ENCODE data around the gene ASCL2. TPM values are rescaled to one million over a fixed set of nuclear protein-coding genes. Genes with fewer than 3 reads are reported as not detected.

ASCL2 gene
- total RNA-seq, 2 experiments from 2014 or later = 0.31 to 0.40 TPM

DNA sequence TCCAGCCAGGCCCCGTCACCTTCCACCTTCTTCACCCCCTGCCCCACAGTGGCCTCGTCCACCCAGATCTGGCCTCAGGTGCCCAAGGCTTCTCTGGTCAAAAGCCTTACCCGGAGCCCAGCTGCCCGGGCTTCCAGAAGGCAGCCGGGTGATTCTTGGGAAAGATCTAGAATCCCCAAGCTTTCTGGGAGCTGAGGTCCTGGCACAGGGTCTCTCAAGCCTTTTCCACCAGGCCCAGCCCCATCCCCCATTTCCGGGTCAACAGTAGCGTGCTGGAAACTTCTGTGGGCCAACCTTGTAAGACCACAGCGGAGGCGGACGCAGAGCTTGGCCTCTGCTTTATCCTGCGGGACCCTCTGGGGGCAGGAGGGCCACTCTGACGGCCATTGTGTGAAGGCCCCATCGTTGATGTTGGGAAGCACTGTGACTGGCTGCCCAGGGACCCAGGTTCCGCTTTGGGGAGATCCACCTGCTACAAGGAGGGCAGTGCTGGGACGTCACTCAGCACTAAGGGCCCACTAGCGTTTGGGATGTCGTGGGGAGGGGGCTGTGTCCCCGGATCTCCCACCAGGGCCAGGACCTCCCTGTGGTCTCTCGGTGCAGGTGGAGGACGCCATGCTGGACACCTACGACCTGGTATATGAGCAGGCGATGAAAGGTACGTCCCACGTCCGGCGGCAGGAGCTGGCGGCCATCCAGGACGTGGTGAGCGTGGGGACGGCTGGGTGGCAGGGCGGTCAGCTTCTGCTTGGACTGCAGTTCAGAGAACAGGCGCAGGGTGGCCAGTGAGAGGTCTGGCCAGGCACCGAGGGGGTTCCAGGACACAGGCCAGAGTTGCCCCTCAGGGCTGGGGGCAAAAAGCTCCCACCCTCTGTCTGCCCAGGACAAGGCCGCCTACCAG lies 42.9 kb upstream of the ASCL2 start:
- Mint-ChIP-seq H3K27ac (no peak overlapping the region), H3K4me3 (no peak overlapping the region), H3K9me3 (no peaks in the 10 kb centered on the region), H3K27me3 (no peaks in the 10 kb centered on the region), H3K36me3 (ENCODE audit: low read depth) (no peaks in the 10 kb centered on the region), H3K4me1 (no peaks in the 10 kb centered on the region)
- ChIA-PET CTCF (interaction anchor here (1.0 to 3.5 kb wide), 3 partner anchors 8 to 107 kb away, joined by 4 to 13 read pairs (median 12); no protein-coding TSS in a partner anchor), POLR2A (no interaction called here)
- DNase-seq = no peak

DNA sequence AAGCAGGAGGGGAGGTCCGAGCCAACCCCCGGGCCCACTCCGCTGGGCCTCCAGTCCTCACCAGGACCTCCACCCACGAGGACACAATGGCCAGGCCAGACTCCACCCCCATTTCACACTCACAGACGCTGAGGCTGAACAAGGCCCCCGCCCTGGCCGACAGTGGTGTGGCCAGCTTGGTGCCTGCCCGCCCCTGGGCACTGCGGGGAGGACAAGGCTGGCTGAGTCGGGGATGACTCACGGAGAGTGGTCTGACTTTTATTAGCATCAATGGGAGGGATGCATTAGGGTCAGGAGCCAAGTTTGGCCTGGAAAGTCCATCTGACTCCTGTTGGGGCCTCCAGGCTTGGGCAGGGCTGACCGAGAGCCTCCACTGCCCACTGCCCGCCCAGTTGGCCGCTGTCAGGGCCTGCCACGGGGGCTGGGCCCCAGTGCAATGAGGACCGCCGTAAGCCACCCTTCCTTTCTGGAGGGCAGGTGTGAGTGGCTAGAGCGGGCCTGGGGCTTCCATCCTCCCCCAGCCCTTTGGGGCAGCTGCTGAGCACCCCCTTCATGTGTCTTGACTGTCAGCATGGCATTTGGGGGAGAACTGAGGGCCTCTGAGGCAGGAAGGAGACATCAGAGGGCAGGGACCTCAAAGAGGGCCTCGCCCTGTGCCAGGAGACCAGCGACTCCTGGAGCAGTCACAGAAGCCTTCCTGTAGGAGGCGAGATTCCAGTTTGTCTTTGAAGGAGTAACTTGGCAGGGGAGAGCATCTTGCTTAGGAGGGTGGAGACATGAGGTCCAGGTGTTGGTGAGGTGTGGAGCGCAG lies 42.0 kb upstream of the ASCL2 start:
- no peak overlapping the region for H3K27ac Mint-ChIP-seq
- H3K4me3 Mint-ChIP-seq = no peak overlapping the region
- ChIA-PET POLR2A (no interaction called here), CTCF (interaction anchor here (1.0 to 3.5 kb wide), 2 partner anchors 8 to 108 kb away, joined by 4 to 12 read pairs; no protein-coding TSS in a partner anchor)
- peaks cover 3% of the 10 kb centered on the region for H3K36me3 Mint-ChIP-seq (ENCODE audit: low read depth)
- no peaks in the 10 kb centered on the region for H3K27me3 Mint-ChIP-seq
- H3K4me1 Mint-ChIP-seq = peaks cover 3% of the 10 kb centered on the region
- DNase-seq = no peak
- no peaks in the 10 kb centered on the region for H3K9me3 Mint-ChIP-seq

DNA sequence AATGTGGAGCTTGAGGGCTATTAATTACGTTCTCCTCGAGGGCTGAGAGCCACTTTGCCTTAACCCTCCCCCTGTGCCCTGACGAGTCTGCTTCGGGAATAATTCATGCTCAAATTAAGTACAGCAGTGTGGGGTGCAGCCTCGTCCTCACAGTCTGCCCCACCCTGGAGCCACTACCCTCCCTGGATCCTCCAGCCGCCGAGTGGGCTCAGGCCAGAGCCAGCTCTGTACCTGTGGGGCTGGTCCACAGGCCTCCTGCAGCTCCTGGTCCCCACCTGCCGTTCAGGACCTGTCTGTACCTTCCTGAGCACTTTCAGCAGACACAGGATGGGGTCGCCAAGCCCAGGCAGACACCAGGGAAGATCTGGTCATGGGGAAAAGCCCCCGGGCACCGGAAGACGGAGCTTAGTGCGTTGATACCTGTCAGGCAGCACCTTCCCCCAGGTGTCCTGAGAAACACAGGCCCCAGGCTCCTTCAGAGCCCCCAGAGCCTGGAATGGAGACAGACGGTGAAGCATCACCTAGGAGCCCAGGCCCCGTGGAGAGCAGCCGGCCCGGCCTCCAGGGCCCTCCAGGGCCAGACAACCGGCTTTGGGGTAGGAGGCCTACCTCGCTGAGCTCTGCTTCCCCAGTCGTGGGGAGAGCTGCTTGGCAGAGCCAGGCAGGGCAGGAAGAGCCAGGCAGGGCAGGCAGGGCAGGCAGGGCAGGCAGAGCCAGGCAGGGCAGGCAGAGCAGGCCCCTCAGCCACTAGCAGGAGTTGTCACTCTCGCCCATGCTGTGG lies 41.2 kb upstream of the ASCL2 start:
- Mint-ChIP-seq H3K27me3 (no peaks in the 10 kb centered on the region), H3K27ac (no peak overlapping the region), H3K36me3 (ENCODE audit: low read depth) (peaks cover 4% of the 10 kb centered on the region), H3K4me1 (peaks cover 4% of the 10 kb centered on the region), H3K4me3 (no peak overlapping the region), H3K9me3 (no peaks in the 10 kb centered on the region)
- no peak for DNase-seq
- POLR2A ChIA-PET = no interaction called here
- CTCF ChIA-PET = interaction anchor here (3.2 kb wide), 1 partner anchor 89 kb away, joined by 13 read pairs; the partner anchor contains the start of gene TSSC4

GRCh38 chr11:2310786-2311352 lies 40.5 kb upstream of the ASCL2 start:
- CTCF ChIA-PET = interaction anchor here (3.2 kb wide), 1 partner anchor 89 kb away, joined by 13 read pairs; the partner anchor contains the start of gene TSSC4
- no peak overlapping the region for H3K27ac Mint-ChIP-seq
- H3K4me1 Mint-ChIP-seq = peaks cover 10% of the 10 kb centered on the region
- H3K27me3 Mint-ChIP-seq = no peaks in the 10 kb centered on the region
- POLR2A ChIA-PET = no interaction called here
- no peak for DNase-seq
- no peaks in the 10 kb centered on the region for H3K9me3 Mint-ChIP-seq
- H3K4me3 Mint-ChIP-seq = no peak overlapping the region
- H3K36me3 Mint-ChIP-seq (ENCODE audit: low read depth) = peaks cover 9% of the 10 kb centered on the region

DNA sequence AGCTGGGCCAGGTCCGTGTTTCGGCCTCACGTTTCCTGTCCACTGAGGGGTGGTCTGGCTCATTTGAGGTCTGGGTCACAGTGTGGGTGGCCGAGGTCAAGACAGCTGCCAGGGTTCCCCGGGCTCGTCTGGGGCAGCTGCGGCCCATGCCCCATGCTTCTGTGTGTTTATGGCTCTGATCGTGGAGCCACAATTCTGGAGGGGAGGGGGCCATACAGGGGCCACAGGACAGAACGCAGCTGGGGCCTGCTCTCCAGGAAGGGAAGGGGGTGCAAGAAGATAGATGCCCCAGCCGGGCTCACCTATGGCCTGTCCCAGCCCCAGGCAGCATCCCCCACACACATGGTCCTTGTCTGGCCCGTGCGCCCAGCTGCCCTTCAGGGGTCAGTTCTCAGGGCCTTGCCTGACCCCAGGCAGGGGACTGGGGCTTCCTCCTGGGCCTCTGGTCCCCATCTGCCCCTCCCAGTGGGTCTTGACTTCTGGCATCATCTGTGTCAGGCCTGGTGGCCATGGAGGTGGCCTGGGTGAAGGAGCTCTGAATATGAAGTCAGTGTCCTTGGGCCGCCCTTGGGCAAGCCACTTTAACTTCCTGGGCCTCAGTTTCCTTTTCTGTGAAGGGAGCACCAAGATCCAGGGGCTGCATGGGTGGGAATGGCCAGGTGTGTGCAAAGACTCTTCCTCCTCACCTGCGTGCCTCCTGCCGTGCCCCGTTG lies 39.8 kb upstream of the ASCL2 start:
- POLR2A ChIA-PET = no interaction called here

DNA sequence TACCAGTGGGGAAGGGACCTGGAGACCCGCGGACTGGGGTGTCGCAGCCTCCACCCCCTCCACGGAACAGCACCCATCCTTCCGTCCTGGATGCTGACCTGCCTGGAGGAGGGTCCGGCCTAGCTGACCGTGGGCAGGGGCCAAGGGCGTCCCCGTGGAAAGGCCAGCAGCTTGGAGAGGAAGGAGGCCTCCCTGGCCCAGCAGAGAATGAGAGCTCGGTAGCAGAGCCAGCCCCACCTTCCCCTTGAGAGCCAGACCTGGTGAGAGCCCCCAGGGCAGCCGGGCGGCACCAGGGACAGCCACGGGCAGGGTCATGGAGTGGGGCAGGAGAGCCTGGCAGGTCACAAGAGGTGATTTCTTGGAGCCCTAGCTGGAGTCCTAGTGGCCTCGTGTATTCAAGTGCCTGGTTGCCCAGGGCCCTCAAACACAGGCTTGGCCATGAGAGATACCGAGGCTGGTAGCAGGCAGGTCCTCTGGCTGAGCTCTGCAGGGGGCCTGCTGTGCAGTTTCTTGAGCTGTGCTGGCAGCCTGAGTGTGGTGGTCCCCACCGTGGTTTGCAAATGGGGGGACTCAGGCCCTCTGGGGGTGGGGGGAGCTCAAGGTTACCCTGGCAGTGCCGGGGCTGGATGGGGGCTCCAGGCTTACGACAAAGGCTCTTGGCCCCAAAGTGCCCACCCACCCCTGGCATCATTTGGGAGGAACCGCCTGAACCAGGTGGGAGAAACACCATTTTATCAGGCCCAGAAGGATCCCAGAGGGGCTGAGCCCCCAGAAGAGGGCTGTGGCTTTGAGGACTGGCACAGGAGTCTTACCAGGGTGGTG lies 39.1 kb upstream of the ASCL2 start:
- no peak overlapping the region for H3K4me3 Mint-ChIP-seq
- peaks cover 13% of the 10 kb centered on the region for H3K36me3 Mint-ChIP-seq (ENCODE audit: low read depth)
- DNase-seq = no peak
- H3K9me3 Mint-ChIP-seq = no peaks in the 10 kb centered on the region
- POLR2A ChIA-PET = no interaction called here
- CTCF ChIA-PET = interaction anchor here (1.0 to 7.0 kb wide), 3 partner anchors 74 to 111 kb away, joined by 3 to 134 read pairs (median 13); partner anchors contain the start of gene TSSC4
- peaks cover 21% of the 10 kb centered on the region for H3K4me1 Mint-ChIP-seq
- no peak overlapping the region for H3K27ac Mint-ChIP-seq
- no peaks in the 10 kb centered on the region for H3K27me3 Mint-ChIP-seq

More for the DNA sequence above, 39.8 kb upstream of the ASCL2 start:
- CTCF ChIA-PET = interaction anchor here (3.2 to 7.0 kb wide), 2 partner anchors 90 to 110 kb away, joined by 13 to 134 read pairs; partner anchors contain the start of gene TSSC4
- Mint-ChIP-seq H3K4me1 (peaks cover 16% of the 10 kb centered on the region), H3K27ac (no peak overlapping the region), H3K36me3 (ENCODE audit: low read depth) (peaks cover 10% of the 10 kb centered on the region), H3K27me3 (no peaks in the 10 kb centered on the region), H3K9me3 (no peaks in the 10 kb centered on the region), H3K4me3 (no peak overlapping the region)
- no peak for DNase-seq

DNA sequence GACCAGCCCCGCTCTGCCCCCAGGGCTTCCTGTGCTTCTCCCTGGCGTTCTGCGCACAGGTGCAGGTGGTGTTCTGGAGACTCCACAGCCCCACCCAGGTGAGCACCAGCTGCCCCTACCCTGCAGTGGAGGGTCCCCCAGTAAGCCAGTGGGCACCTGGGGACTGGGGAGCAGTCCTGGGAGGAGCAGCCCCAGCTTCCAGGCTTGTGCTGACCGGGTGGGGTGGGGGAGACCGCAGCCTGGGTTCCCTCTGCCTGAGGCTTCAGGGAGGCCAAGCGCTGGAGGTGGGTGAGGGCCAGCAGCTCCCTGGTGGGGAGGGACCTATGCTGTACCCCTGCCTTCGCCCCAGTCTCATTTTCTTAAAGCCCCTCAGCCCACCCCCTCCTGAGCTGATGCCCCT lies 38.3 kb upstream of the ASCL2 start:
- POLR2A ChIA-PET = no interaction called here
- CTCF ChIA-PET = interaction anchor here (1.0 to 7.0 kb wide), 3 partner anchors 74 to 112 kb away, joined by 3 to 134 read pairs (median 13); partner anchors contain the start of gene TSSC4

GRCh38 chr11:2307501-2308331 lies 37.3 kb upstream of the ASCL2 start:
- H3K36me3 Mint-ChIP-seq (ENCODE audit: low read depth) = peaks cover 14% of the 10 kb centered on the region
- H3K27me3 Mint-ChIP-seq = no peaks in the 10 kb centered on the region
- peaks cover 33% of the 10 kb centered on the region for H3K4me1 Mint-ChIP-seq
- H3K27ac Mint-ChIP-seq = peak overlapping the region; percentile 50
- H3K9me3 Mint-ChIP-seq = no peaks in the 10 kb centered on the region
- H3K4me3 Mint-ChIP-seq = no peak overlapping the region
- CTCF ChIA-PET = interaction anchor here (1.5 to 7.0 kb wide), 3 partner anchors 23 to 114 kb away, joined by 3 to 134 read pairs (median 18); no protein-coding TSS in a partner anchor
- no peak for DNase-seq
- POLR2A ChIA-PET = no interaction called here

More for the DNA sequence above, 38.3 kb upstream of the ASCL2 start:
- Mint-ChIP-seq H3K27ac (no peak overlapping the region), H3K27me3 (no peaks in the 10 kb centered on the region), H3K9me3 (no peaks in the 10 kb centered on the region), H3K4me3 (no peak overlapping the region), H3K36me3 (ENCODE audit: low read depth) (peaks cover 13% of the 10 kb centered on the region), H3K4me1 (peaks cover 26% of the 10 kb centered on the region)
- no peak for DNase-seq

DNA sequence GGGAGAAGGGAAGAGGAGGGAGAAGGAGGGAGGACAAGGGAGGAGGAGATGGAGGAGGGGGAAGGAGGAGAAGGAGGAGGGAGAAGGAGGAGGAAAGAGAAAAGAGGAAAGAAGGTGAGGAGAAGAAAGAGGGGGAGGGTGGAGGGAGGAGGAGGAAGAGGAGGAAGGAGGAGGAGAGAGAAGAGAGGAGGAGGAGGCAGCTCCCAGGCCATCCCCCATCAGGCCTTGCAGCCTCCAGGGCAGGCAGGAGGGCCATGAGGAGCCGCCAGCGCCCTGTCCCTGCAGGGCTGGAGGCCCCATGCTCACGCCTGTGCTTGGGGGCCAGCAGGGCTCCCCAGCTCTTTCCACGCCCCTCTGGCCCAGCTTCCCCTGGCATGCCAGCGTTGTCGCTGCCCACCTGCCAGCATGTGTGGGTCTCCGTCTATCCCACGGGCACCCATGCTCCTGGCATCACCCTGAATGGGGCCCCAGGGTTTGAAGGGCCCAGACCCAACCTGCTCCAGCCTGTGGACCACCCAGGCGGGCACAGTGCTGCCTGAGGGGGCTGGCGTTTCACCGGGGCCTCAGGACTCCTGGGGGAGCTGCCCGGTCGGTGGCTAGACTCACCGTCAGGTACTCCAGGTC lies 36.6 kb upstream of the ASCL2 start:
- Mint-ChIP-seq H3K4me3 (no peak overlapping the region), H3K27ac (no peak overlapping the region), H3K36me3 (ENCODE audit: low read depth) (peaks cover 17% of the 10 kb centered on the region), H3K4me1 (peaks cover 37% of the 10 kb centered on the region), H3K27me3 (no peaks in the 10 kb centered on the region), H3K9me3 (no peaks in the 10 kb centered on the region)
- ChIA-PET POLR2A (no interaction called here), CTCF (interaction anchor here (1.0 to 7.0 kb wide), 8 partner anchors 23 to 582 kb away, joined by 3 to 134 read pairs (median 5); partner anchors contain the start of genes CD81 and TSSC4)
- DNase-seq = no peak

DNA sequence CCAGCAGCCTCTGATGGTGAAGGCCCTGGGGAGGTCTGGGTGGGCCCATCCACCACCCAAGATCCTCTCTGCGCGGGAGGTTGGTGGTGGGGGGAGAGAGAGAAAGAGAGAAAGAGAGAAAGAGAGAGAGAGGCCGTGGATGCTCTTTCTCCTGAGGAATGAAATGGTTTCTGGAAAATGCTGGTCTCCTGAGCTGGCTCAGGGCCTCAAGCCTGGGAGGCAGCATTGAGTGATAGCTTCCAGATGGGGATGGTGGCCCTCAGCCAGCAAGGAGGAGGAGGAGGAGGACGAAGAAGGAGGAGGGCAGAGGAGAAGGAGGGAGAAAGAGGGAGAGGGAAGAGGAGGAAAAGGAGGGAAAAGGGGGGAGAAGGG lies 36.0 kb upstream of the ASCL2 start:
- Mint-ChIP-seq H3K4me3 (peak overlapping the region; percentile 96), H3K36me3 (ENCODE audit: low read depth) (peaks cover 21% of the 10 kb centered on the region), H3K9me3 (no peaks in the 10 kb centered on the region), H3K27ac (peak overlapping the region; percentile 96), H3K27me3 (no peaks in the 10 kb centered on the region), H3K4me1 (peaks cover 43% of the 10 kb centered on the region)
- no peak for DNase-seq
- CTCF ChIA-PET = interaction anchor here (1.0 to 7.0 kb wide), 12 partner anchors 9 to 582 kb away, joined by 3 to 134 read pairs (median 5); partner anchors contain the start of genes ASCL2, CD81 and TSSC4
- POLR2A ChIA-PET = interaction anchor here (0.7 kb wide), 1 partner anchor 14 kb away, joined by 3 read pairs; no protein-coding TSS in a partner anchor

Measured in activated CD4-positive, alpha-beta T cell treated with anti-CD3 and anti-CD28 coated beads, Interleukin-2, amount 10 ng/mL, durations not matched to agents 7 days and 5 days (primary cell).